HG03025 (cell line): ENCODE results near the gene DNAJC3.
"Not testable (repeated sequence)": the region's sequence is repeated elsewhere in the genome, so short reads cannot be mapped to it uniquely, and the experiment has no call there.

ENCODE experiments used
- ATAC-seq: cut with Tn5 transposase; IDR thresholded peaks from one replicate; pipeline ENCODE4 v1.9.1; 2021; ENCODE audit warnings: mild to moderate bottlenecking, moderate library complexity; ENCODE audit not compliant: unreplicated experiment, low FRiP score

Gene DNAJC3

GRCh38 chr13:95763601-95764000 is 86.7 kb downstream of the DNAJC3 start:
- ATAC-seq: no peak

DNA sequence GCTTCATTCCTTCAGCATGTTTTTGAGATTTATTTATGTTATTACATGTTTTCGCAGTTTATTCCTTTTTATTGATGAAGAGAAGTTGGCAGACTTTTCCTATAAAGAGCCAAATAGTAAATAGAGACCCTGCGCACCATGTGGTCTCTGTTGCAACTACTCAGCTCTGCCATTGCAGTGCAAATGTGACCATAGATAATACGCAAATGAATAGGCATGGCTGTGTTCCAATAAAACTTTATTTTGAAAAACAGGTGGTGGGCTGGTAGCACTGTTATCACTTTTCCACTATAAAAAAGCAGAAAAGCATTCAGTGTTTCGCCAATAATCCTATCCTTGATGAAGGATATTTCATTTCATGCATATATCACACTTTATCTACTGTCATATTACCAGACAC is 95.0 kb downstream of the DNAJC3 start:
- ATAC-seq: no peak

DNA sequence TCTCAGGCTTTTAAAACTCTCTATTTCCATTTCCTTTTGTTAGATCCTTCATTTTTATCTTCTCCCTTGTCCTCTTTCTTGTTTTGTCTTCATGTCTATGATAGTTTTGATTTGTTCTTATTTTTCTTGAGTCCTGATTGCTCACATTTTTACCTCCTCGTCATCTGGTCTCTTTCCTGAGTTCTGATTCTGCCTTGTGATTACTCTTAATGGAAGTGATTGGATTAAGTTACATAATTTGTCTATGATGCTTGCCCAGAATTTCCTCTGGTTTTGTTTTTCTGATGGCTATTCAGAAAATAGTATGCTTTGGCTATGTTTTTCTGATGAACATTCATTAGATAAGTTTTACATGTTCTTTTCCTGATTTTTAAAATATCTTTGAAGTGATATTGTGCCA is 102.6 kb downstream of the DNAJC3 start:
- ATAC-seq: no peak

GRCh38 chr13:95781016-95781415 is 104.1 kb downstream of the DNAJC3 start:
- no peak for ATAC-seq

DNA sequence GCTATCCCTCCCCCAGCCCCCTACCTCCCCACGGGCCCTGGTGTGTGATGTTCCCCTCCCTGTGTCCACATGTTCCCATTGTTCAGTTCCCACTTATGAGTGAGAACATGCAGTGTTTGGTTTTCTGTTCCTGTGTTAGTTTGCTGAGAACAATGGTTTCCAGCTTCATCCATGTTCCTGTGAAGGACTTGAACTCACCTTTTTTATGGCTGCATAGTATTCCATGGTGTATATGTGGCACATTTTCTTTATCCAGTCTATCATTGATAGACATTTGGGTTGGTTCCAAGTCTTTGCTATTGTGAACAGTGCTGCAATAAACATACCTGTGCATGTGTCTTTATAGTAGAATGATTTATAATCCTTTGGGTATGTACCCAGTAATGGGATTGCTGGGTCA is 105.0 kb downstream of the DNAJC3 start:
- ATAC-seq: not testable (repeated sequence)

DNA sequence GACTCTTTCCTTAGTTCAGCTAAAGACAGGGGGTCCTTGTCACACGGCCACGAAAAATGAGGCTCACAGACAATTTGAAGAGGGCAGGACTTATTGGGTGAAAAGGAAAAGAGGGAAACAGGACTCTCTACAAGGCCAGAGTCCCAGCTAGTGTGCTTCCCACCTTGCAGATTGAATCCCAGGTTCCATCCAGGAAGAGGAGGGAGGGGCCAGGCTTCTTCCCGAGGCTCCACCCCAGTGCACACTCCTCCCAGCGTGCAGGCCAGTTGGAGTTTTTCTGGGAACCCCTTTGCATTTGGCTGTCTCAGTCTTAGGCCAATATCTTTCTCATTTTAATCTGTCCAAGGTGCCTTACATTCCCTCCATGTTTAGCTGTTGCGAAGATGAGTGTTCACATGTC is 106.8 kb downstream of the DNAJC3 start:
- ATAC-seq: no peak

GRCh38 chr13:95784161-95784899 is 107.4 kb downstream of the DNAJC3 start:
- ATAC-seq: no peak

DNA sequence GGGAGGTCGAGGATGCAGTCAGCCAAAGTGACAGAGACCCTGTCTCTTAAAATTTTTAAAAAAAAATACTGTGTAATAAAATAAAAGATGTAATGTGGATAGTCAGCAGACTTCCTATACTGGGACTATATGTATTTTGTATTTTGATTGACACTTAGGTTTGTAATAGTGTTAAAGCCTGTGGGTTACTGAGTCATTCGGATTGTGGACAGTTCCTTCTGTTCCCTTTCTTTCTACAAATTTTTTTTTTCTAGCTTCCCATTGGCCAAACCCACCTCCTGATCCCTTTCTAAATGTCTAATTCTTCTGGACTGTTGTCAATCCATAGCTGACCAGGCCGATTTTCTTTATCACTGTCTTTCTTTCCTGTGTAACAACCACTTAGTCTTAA is 108.0 kb downstream of the DNAJC3 start:
- no peak for ATAC-seq

DNA sequence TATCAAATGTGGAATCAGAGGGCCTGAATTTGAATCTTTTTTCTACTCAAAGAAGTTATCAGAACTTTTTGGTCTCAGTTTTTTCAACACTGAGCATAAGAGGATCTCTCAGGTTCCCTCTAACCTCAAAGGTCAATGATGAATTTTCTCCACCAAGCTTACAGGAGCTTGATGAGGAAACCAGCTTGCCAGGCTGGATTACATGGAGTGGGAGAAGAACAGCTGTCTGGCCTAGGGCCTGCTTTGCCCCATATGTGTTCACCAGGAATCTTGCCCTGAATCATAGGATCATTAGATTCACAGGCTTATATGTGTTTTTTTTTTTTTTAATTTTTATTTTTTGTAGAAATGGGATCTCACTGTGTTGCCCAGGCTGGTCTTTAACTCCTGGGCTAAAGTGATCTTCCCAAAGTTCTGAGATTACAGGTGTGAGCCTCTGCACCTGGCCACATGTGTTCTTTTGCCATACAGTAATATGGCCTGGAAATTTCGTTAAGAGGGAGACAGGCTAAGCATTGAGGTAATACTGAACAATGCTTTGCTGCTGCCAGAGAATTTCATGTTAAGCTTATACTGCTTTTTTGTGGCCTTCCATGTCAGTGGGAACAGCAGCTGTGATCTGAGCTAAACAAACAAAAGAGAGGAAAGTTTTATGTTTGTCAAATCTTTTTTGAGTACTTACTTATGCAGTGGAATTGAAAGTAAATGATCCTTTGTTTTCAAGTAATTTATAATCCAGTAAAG is 110.6 kb downstream of the DNAJC3 start:
- no peak for ATAC-seq

DNA sequence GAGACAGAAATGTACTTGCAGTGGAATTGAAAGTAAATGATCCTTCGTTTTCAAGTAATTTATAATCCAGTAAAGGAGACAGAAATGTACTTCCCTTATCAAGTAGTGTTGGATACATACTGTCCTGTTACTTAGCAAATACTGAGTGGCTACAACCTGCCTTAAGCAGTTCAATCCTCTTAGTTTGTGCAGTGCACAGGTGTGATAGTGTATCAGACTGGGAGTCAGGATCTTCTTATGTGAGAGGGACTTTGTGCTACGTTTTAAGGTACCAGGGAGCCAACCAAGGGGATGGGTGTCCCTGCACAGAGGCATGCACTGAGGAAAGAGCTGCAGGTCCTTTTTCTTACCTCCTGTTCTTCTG is 111.1 kb downstream of the DNAJC3 start:
- no peak for ATAC-seq

DNA sequence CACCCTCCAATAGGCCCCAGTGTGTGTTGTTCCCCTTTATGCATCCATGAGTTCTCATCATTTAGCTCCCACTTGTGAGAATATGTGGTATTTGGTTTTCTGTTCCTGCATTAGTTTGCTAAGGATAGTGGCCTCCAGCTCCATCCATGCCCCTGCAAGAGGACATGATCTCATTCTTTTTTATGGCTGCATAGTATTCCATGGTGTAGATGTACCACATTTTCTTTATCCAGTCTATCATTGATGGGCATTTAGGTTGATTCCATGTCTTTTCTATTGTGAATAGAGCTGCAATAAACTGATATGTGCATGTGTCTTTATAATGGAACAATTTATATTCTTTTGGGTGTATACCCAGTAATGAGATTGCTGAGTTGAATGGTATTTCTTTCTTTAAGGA is 112.4 kb downstream of the DNAJC3 start:
- not testable (repeated sequence) for ATAC-seq

- ATAC-seq: no peak
Observed at GRCh38 chr13:95791084-95791722, 114.3 kb downstream of the DNAJC3 start.

DNA sequence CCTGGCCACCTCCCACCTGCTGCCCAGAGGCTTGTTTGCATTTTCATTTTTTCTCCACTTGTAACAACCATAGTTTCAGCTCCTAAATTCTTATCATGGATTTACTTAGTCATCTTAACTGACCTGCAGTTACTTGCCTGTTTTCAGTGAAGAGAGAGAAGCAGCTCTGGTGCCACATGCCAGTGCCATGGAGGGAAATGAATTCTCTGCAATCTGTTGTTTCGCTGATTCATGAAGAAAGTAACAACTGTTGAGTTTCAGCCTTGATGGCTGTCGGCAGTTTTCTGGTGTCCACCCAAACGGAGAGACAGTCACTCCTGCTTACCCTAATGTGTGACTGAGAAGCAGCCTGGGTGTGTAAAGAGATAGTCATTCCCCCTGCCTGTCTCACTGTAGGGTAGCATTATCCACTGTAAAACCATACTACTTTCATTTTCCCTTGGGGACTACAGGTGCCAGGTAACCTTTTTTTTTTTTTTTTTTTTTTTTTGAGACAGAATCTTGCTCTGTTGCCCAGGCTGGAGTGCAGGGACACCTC is 116.1 kb downstream of the DNAJC3 start:
- no peak for ATAC-seq

GRCh38 chr13:95793781-95794180 is 116.8 kb downstream of the DNAJC3 start:
- no peak for ATAC-seq

DNA sequence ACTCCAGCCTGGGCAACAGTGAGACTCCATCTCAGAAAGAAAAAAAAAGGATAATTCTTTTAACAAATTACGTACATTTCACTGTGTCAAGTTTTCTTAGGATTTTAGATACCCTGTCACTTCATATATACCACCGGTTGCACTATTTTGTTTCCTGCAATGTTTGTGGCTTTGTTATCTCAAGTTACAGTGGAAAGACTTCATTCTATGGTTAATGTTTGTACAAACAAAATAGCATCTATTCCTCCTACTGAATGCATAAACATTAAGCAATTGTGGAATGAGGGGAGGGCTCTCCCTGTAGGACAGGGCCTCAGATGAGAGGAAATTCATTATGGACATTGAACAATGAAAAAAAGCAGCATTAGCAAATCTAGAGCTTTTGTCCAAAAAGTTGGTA is 120.1 kb downstream of the DNAJC3 start:
- ATAC-seq: no peak

GRCh38 chr13:95800436-95800835 is 123.5 kb downstream of the DNAJC3 start:
- no peak for ATAC-seq

DNA sequence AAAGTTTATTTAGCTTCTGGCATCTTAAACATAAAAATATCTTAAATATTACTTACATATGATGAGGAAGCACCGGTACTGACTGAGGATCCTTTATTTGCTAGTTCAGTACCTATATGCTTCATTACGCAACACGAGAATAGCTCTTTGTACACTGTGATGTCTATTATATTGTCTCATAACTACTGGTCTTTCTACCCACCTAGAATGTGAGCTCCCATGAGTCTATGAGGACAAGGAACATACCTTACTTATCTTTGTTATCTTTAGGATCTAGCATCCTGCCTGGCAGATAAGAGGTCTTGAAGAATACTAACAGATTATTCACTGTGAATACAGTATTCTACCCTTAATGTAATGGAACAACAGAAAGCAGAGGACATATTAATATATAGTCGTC is 124.9 kb downstream of the DNAJC3 start:
- ATAC-seq: no peak

DNA sequence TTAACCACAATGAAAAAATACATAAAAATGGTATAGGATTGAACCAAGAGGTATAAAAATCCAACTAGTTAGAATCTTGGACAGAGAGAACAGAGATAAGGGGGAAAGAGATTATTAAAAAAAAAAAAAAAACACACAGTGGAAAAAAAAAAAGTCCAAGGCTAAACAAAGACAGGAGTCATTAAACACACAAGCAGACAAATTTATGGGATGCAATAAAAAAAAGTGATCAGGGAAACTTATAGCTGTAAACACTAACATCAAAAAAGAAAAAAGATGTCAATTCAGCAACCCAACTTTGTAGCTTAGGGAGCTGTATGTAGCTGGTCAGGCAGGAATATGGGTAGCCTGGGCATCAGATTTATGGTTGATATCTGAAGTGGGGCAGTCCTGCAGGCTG is 129.0 kb downstream of the DNAJC3 start:
- ATAC-seq: no peak

DNA sequence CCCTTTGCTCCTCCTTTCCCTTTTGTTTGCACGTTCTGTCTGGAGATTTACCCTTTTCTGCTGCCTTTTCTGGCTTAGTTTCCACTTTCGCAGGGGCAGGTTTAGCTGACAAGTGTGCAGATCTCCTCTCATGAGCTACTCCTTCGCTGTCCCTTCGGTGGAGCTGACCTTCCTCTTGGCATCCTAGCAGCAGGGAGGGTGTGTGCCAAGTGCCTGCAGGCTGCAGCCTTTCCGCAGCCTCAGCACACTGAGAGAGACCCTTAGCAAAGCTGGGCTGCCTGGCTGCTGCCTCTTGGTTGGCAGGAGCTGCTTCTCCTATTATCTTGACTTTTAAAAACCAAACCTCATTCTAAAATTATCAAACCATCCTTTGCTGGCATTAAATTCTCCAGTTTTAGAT is 132.5 kb downstream of the DNAJC3 start:
- ATAC-seq: no peak

DNA sequence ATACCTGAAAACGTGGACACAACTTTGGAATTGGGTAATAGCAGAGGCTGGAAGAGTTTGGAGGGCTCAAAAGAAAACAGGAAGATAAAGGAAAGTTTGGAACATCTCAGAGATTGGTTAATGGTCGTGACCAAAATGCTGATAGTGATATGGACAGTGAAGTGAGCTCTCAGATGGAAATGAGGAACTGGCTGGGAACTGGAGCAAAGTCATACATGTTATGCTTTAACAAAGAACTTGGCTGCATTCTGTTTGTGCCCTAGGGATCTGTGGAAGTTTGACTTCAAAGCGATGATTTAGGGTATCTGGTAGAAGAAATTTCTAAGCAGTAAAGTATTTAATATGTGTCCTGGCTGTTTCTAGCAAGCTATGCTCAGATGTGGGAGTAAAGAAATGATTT is 136.2 kb downstream of the DNAJC3 start:
- no peak for ATAC-seq

DNA sequence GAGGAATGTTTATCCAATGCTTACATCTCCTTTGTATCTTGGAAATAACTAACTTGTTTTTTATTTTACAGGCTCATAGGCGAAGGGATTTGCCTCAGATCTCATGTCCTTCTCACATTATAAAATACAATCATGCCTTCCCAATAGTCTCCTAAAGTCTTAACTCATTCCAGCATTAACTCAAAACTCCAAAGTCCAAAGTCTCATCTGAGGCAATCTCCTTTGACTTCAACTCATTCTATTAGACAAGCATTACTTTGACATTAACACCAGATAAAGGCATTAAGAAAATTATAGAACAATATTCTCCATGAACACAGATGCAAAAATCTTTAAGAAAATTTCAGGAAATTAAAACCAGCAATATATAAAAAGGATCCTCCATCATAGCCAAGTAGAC is 137.6 kb downstream of the DNAJC3 start:
- ATAC-seq: no peak

- ATAC-seq: no peak
Observed at GRCh38 chr13:95822303-95822702, 145.4 kb downstream of the DNAJC3 start.
